GM12878 (cell line): ENCODE results near the gene C16orf96. TPM values are rescaled to one million over a fixed set of nuclear protein-coding genes. Genes with fewer than 3 reads are reported as not detected.

Experiments
- ATAC-seq: fragments of 200-7000 bp; cut with Tn5 transposase; 3 replicates; pipeline ENCODE4 v1.9.1; 2020; ENCODE audit warnings: mild to moderate bottlenecking, moderate library complexity
- BruUV-seq: library from RNA; stranded (reverse); fragments of 400-500 nt; replicated peaks from 2 replicates; lab custom pipeline; 2021; lab: Mats Ljungman, UMichigan
- CTCF ChIA-PET: fragments of 300-600 bp; sonication (Branson Sonifier 250); formaldehyde crosslinking; extraction: SDS; loops from one replicate; lab custom pipeline; 2021; ENCODE audit warnings: inconsistent platforms; lab: Yijun Ruan, JAX
- POLR2A ChIA-PET: fragments of 350-600 bp; formaldehyde crosslinking; extraction: SDS; loops from one replicate; lab custom pipeline; 2021; ENCODE audit warnings: inconsistent platforms; lab: Charles Lee
- RAD21 ChIA-PET: fragments of 300-600 bp; sonication (Branson Sonifier 250); formaldehyde crosslinking; loops from one replicate; lab custom pipeline; 2023; ENCODE audit warnings: antibody characterized with exemption; ENCODE audit not compliant: unreplicated experiment; lab: Charles Lee
- SMC1A ChIA-PET: fragments of 300-600 bp; sonication (Branson Sonifier 250); formaldehyde crosslinking; loops from one replicate; lab custom pipeline; 2023; ENCODE audit not compliant: unreplicated experiment, uncharacterized antibody; lab: Charles Lee
- DNase-seq: peaks from one replicate; pipeline ENCODE4 v3.0.0-alpha.2; 2011; ENCODE audit warnings: low read depth, low spot score
- FAIRE-seq: peaks from 3 replicates; lab custom pipeline; 2011; peaks lifted over from hg19 to GRCh38; lab: Jason Lieb, UNC
- H2AFZ ChIP-seq: 2 replicates; pipeline ENCODE4 v1.6.0; 2011; ENCODE audit warnings: low read depth, low read length, control low read depth; ENCODE audit not compliant: control insufficient read depth
- H3K27ac ChIP-seq: 2 replicates; pipeline ENCODE4 v1.5.1; 2011; ENCODE audit warnings: control low read depth; ENCODE audit not compliant: control insufficient read depth, insufficient read depth
- H3K27me3 ChIP-seq, 2 experiments: replicated peaks in 1 of 2; 2 replicates each; pipeline versions ENCODE4 v1.6.0 to v1.6.1; 2011; ENCODE audit warnings: low read length in 1 of 2; ENCODE audit not compliant: control insufficient read depth in 2 of 2, insufficient read depth in 2 of 2
- H3K36me3 ChIP-seq, 2 experiments: 2 replicates each; pipeline ENCODE4 v1.5.1; 2011; ENCODE audit warnings: low read length in 1 of 2; ENCODE audit not compliant: control insufficient read depth in 2 of 2, insufficient read depth in 2 of 2
- H3K4me1 ChIP-seq: 2 replicates; pipeline ENCODE4 v1.6.1; 2011; ENCODE audit warnings: mild to moderate bottlenecking, low read length, moderate library complexity, mixed read lengths; ENCODE audit not compliant: control insufficient read depth, insufficient read depth
- H3K4me2 ChIP-seq: 2 replicates; pipeline ENCODE4 v1.6.0; 2011; ENCODE audit warnings: control low read depth; ENCODE audit not compliant: control insufficient read depth, insufficient read depth
- H3K4me3 ChIP-seq: fragments of 200-600 bp; sonication (generic); 2 replicates; pipeline ENCODE4 v1.5.1; 2016
- H3K79me2 ChIP-seq: 2 replicates; pipeline ENCODE4 v1.6.0; 2011; ENCODE audit warnings: low read length; ENCODE audit not compliant: control insufficient read depth, insufficient read depth
- H3K9ac ChIP-seq: 2 replicates; pipeline ENCODE4 v1.8.0; 2011; ENCODE audit warnings: low read length, control low read depth, mixed read lengths; ENCODE audit not compliant: control insufficient read depth, insufficient read depth
- H3K9me3 ChIP-seq: replicated peaks from 3 replicates; pipeline ENCODE4 v1.5.1; 2011; ENCODE audit warnings: mild to moderate bottlenecking, low read length; ENCODE audit not compliant: control insufficient read depth, insufficient read depth
- H4K20me1 ChIP-seq: 2 replicates; pipeline ENCODE4 v1.6.0; 2011; ENCODE audit not compliant: control insufficient read depth, insufficient read depth
- CTCF ChIP-seq, 3 experiments: IDR thresholded peaks in 2 of 3; conservative IDR thresholded peaks in 1 of 3; 2 replicates each; pipeline ENCODE4 v1.5.1; 2011; ENCODE audit warnings: low read depth in 3 of 3, low read length in 3 of 3, mild to moderate bottlenecking in 3 of 3, control low read depth in 2 of 3, moderate library complexity in 2 of 3, inconsistent platforms in 1 of 3, mixed read lengths in 1 of 3; ENCODE audit not compliant: control insufficient read depth in 2 of 3, insufficient read depth in 1 of 3; ENCODE audit errors: extremely low read depth in 1 of 3
- EP300 ChIP-seq, 2 experiments: fragments of 150-350 bp in 1 of 2; IDR thresholded peaks; 2 replicates each; pipeline ENCODE4 v1.6.1; 2011 to 2012; ENCODE audit warnings: low read depth in 2 of 2, low read length in 2 of 2, borderline replicate concordance in 1 of 2, improper control_type of control experiment in 1 of 2, inconsistent platforms in 1 of 2; ENCODE audit not compliant: control insufficient read depth in 1 of 2
- HSF1 ChIP-seq: fragments of 150-350 bp; IDR thresholded peaks from 2 replicates; pipeline ENCODE4 v1.6.1; 2014; ENCODE audit warnings: mild to moderate bottlenecking, low read depth, low read length
- MEF2A ChIP-seq: IDR thresholded peaks from 2 replicates; pipeline ENCODE4 v1.6.1; 2011; ENCODE audit warnings: low read depth, mild to moderate bottlenecking, low read length, moderate library complexity; ENCODE audit not compliant: insufficient read depth
- MTA2 ChIP-seq: fragments of 450-650 bp; IDR thresholded peaks from 2 replicates; pipeline ENCODE4 v1.6.1; 2016; ENCODE audit warnings: low read depth, mild to moderate bottlenecking, moderate library complexity
- NBN ChIP-seq: fragments of 450-650 bp; IDR thresholded peaks from 2 replicates; pipeline ENCODE4 v1.6.1; 2016
- NR2C2 ChIP-seq: IDR thresholded peaks from 2 replicates; pipeline ENCODE4 v1.6.1; 2011; ENCODE audit warnings: borderline replicate concordance, low read depth; ENCODE audit not compliant: control insufficient read depth, insufficient read length
- PAX5 ChIP-seq: IDR thresholded peaks from 2 replicates; pipeline ENCODE4 v1.6.1; 2011; ENCODE audit warnings: low read depth, low read length, borderline replicate concordance
- PAX8 ChIP-seq: fragments of 450-650 bp; IDR thresholded peaks from 2 replicates; pipeline ENCODE4 v1.6.1; 2017; ENCODE audit warnings: mild to moderate bottlenecking, moderate library complexity
- PBX3 ChIP-seq: IDR thresholded peaks from 2 replicates; pipeline ENCODE4 v1.6.1; 2011; ENCODE audit warnings: mild to moderate bottlenecking, low read depth, low read length, moderate library complexity; ENCODE audit not compliant: insufficient replicate concordance
- POLR2AphosphoS2 ChIP-seq: IDR thresholded peaks from 2 replicates; pipeline ENCODE4 v1.6.1; 2011; ENCODE audit warnings: low read depth, mild to moderate bottlenecking, low read length, improper control_type of control experiment, moderate library complexity
- RELA ChIP-seq: fragments of 450-650 bp; IDR thresholded peaks from 2 replicates; pipeline ENCODE4 v1.8.0; 2014; ENCODE audit warnings: borderline replicate concordance; ENCODE audit not compliant: partially characterized antibody
- SIN3A ChIP-seq: IDR thresholded peaks from 2 replicates; pipeline ENCODE4 v1.6.1; 2012; ENCODE audit warnings: low read depth, low read length, improper control_type of control experiment
- SRF ChIP-seq, 2 experiments: IDR thresholded peaks; 2 replicates each; pipeline ENCODE4 v1.6.1; 2011; ENCODE audit warnings: low read depth in 2 of 2, low read length in 2 of 2, mild to moderate bottlenecking in 1 of 2, moderate library complexity in 1 of 2
- TBL1XR1 ChIP-seq: IDR thresholded peaks from 2 replicates; pipeline ENCODE4 v1.6.1; 2012; ENCODE audit warnings: low read depth, low read length, improper control_type of control experiment
- TCF7 ChIP-seq: IDR thresholded peaks from 2 replicates; pipeline ENCODE4 v1.6.1; 2014; ENCODE audit warnings: antibody characterized with exemption, borderline replicate concordance
- WGBS: methylation state at CpG from one replicate; pipeline ENCODE4 v1.1.6; 2016; ENCODE audit warnings: low lambda C conversion rate; ENCODE audit not compliant: insufficient replicate concordance, insufficient coverage; ENCODE audit errors: missing lambda C conversion rate; 5-methylcytosine and 5-hydroxymethylcytosine counted together
- in situ Hi-C: fragments of 300-500 bp; cut with MboI; formaldehyde crosslinking; loops from 9 replicates; pipeline ENCODE4 v1.14.3; 2018; ENCODE audit warnings: mixed read lengths
- intact Hi-C: fragments of 100-400 bp; cut with micrococcal nuclease; formaldehyde crosslinking; loops from one replicate; pipeline ENCODE4 v1.14.2; 2022; ENCODE audit not compliant: unreplicated experiment
- polyA plus RNA-seq, 11 experiments: library from polyadenylated mRNA; depleted of rRNA in 4 of 11; unstranded in 6 of 11; stranded (reverse) in 5 of 11; fragments of >200 nt; fragmentation: Nextera tagmentation in 4 of 11; fragmentation: Illumina TruSeq in 1 of 11; extraction: Ambion mirVana in 4 of 11; extraction: Trizol in 1 of 11; gene quantifications; 1 replicate in 1 of 11; 2 replicates in 10 of 11; pipeline versions ENCODE4 v1.2.1 to v1.2.3, GENCODE V29; 2011 to 2016; ENCODE audit warnings: inconsistent platforms in 2 of 11, missing spikeins in 2 of 11, low read depth in 1 of 11
- total RNA-seq, 4 experiments: library from RNA; depleted of rRNA in 3 of 4; stranded (reverse); fragments of >200 nt in 3 of 4; fragmentation: Illumina TruSeq in 1 of 4; extraction: Trizol in 1 of 4; gene quantifications; 2 replicates each; pipeline versions ENCODE4 v1.2.1 to v1.2.3, GENCODE V29; 2013 to 2021

C16orf96 gene
- total and polyA plus RNA-seq, 10 of the 15 experiments (the other 5 are each of a cell fraction or from before 2014, with no cell fraction given) = 0.01 to 0.08 (median 0.01) TPM; not detected in 7

- TF ChIP-seq HSF1 (no peak), PAX5 (no peak), PAX8 (no peak), POLR2AphosphoS2 (no peak)
These were observed 45.3 kb upstream of the C16orf96 start (continued) for GRCh38 chr16:4510747-4511426.

GRCh38 chr16:4511441-4512082, 44.6 kb upstream of the C16orf96 start:
- BruUV-seq = TSS peak; percentile 51
- intact Hi-C loops = loop anchor here (10.0 kb wide), 2 partner anchors 103 to 443 kb away; partner anchors contain the start of genes SEC14L5 and UBALD1
- Histone ChIP-seq H3K9me3 (no peaks in the 10 kb centered on the region), H4K20me1 (no peaks in the 10 kb centered on the region), H2AFZ (no peak overlapping the region), H3K4me1 (peaks cover 24% of the 10 kb centered on the region), H3K36me3 (peaks cover 24 to 53% of the 10 kb centered on the region in 2 experiments; a peak in 3 of 4 replicates), H3K9ac (no peak overlapping the region), H3K4me2 (no peak overlapping the region), H3K79me2 (no peaks in the 10 kb centered on the region; the same call in 1 of the 2 replicates), H3K27me3 (no peaks in the 10 kb centered on the region), H3K4me3 (no peak overlapping the region), H3K27ac (no peak overlapping the region)
- 96% methylated on average over 9 of the region's 9 CpGs for WGBS
- DNase-seq (no peak), ATAC-seq (no peak), FAIRE-seq (no peak)
- POLR2A ChIA-PET = no interaction called here
- CTCF ChIA-PET = no interaction called here
- RAD21 ChIA-PET = no interaction called here
- in situ Hi-C loops = loop anchor here (10.0 kb wide), 1 partner anchor 443 kb away; the partner anchor contains the start of gene SEC14L5
- SMC1A ChIA-PET = interaction anchor here (2.1 kb wide), 1 partner anchor 11 kb away, joined by 6 read pairs; no protein-coding TSS in a partner anchor
- TF ChIP-seq TCF7 (no peak), NR2C2 (peak; percentile 19), TBL1XR1 (no peak), MTA2 (no peak), EP300 (IDR thresholded peaks at IDR 0.05; ENCODE audit: borderline replicate concordance in 1 of 2, control insufficient read depth in 1 of 2, low read depth in 2 of 2, low read length in 2 of 2) (no peak), MEF2A (no peak), PBX3 (no peak), SRF (IDR thresholded peaks at IDR 0.05; ENCODE audit: low read depth in 2 of 2, low read length in 2 of 2) (no peak), SIN3A (no peak), NBN (no peak), RELA (no peak), CTCF (IDR thresholded peaks at IDR 0.05 in 2 of 3, conservative IDR thresholded peaks at IDR 0.05 in 1 of 3; ENCODE audit: control insufficient read depth in 2 of 3, extremely low read depth in 1 of 3, insufficient read depth in 1 of 3, low read depth in 3 of 3, low read length in 3 of 3) (peak; percentile 21 to 37 (median 23); a peak in 3 of 6 replicates)
